HCT116 (cell line): Measurements from ENCODE around the gene MANSC4. TPM values are rescaled to one million over a fixed set of nuclear protein-coding genes. Genes with fewer than 3 reads are reported as not detected.

Source experiments
- ATAC-seq: fragments of 200-7000 bp; cut with Tn5 transposase; 2 replicates; pipeline ENCODE4 v1.9.1; 2020; ENCODE audit warnings: mild to moderate bottlenecking, moderate library complexity
- BruUV-seq: library from RNA; stranded (reverse); fragments of 400-500 nt; replicated peaks from 2 replicates; lab custom pipeline; 2021; lab: Mats Ljungman, UMichigan
- CTCF ChIA-PET: fragments of 300-600 bp; sonication (Branson Sonifier 250); formaldehyde crosslinking; loops from one replicate; lab custom pipeline; 2021; ENCODE audit warnings: antibody characterized with exemption; lab: Charles Lee
- POLR2A ChIA-PET: fragments of 300-600, 350-600 bp; sonication (Branson Sonifier 250); formaldehyde crosslinking; loops from one replicate; lab custom pipeline; 2021; ENCODE audit warnings: antibody characterized with exemption; lab: Charles Lee
- RAD21 ChIA-PET, 2 experiments: fragments of 300-600 bp; sonication (Branson Sonifier 250); formaldehyde crosslinking; loops; one replicate each; lab custom pipeline; 2023; ENCODE audit warnings: low total read pairs in 2 of 2; ENCODE audit not compliant: uncharacterized antibody in 2 of 2, unreplicated experiment in 2 of 2, low non-redundant PET in 1 of 2; lab: Charles Lee
- DNase-seq: peaks from one replicate; pipeline ENCODE4 v3.0.0-alpha.2; 2010; ENCODE audit warnings: low read depth, low spot score
- H2AFZ ChIP-seq: fragments of 200-600 bp; shearing (Covaris generic), sonication (generic); 2 replicates; pipeline ENCODE4 v1.6.1; 2017; ENCODE audit warnings: low read depth, mixed run types, mixed read lengths, antibody characterized with exemption, low read length; ENCODE audit not compliant: poor library complexity, severe bottlenecking
- H3K27ac ChIP-seq: 2 replicates; pipeline ENCODE4 v1.5.1; 2012; ENCODE audit warnings: low read depth, low read length
- H3K27me3 ChIP-seq: fragments of 200-600 bp; sonication (generic); 2 replicates; pipeline ENCODE4 v1.6.1; 2016; ENCODE audit warnings: mixed run types, low read length, mixed read lengths; ENCODE audit not compliant: insufficient read depth
- H3K36me3 ChIP-seq, 2 experiments: fragments of 200-500 bp in 1 of 2; fragments of 200-600 bp in 1 of 2; sonication (Bioruptor generic) in 1 of 2; sonication (generic) in 1 of 2; 2 replicates each; pipeline versions ENCODE4 v1.5.1 to v1.6.1; 2014 to 2016; ENCODE audit warnings: low read length in 2 of 2, inconsistent platforms in 1 of 2, mixed read lengths in 1 of 2, mixed run types in 1 of 2; ENCODE audit not compliant: insufficient read depth in 2 of 2, control insufficient read depth in 1 of 2
- H3K4me1 ChIP-seq, 2 experiments: fragments of 200-600 bp in 1 of 2; sonication (generic) in 1 of 2; 2 replicates each; pipeline versions ENCODE4 v1.5.1 to v1.6.1; 2012 to 2017; ENCODE audit warnings: low read length in 2 of 2, inconsistent platforms in 1 of 2, mild to moderate bottlenecking in 1 of 2, mixed read lengths in 1 of 2, mixed run types in 1 of 2, moderate library complexity in 1 of 2; ENCODE audit not compliant: insufficient read depth in 2 of 2, control insufficient read depth in 1 of 2
- H3K4me2 ChIP-seq: fragments of 200-600 bp; sonication (generic); 2 replicates; pipeline ENCODE4 v1.6.1; 2017; ENCODE audit warnings: mixed run types, low read length, mixed read lengths
- H3K4me3 ChIP-seq, 2 experiments: fragments of 200-600 bp in 1 of 2; sonication (generic) in 1 of 2; replicated peaks in 1 of 2; 2 replicates each; pipeline ENCODE4 v1.5.1; 2011 to 2016; ENCODE audit warnings: low read length in 2 of 2, control low read depth in 1 of 2, low read depth in 1 of 2, mild to moderate bottlenecking in 1 of 2, mixed read lengths in 1 of 2, mixed run types in 1 of 2
- H3K79me2 ChIP-seq: fragments of 200-600 bp; sonication (generic); 2 replicates; pipeline ENCODE4 v1.6.1; 2017; ENCODE audit warnings: mild to moderate bottlenecking, mixed run types, low read length, moderate library complexity, mixed read lengths; ENCODE audit not compliant: insufficient read depth
- H3K9ac ChIP-seq: fragments of 200-600 bp; sonication (generic); 2 replicates; pipeline ENCODE4 v1.6.1; 2016; ENCODE audit warnings: low read length, mixed read lengths
- H3K9me2 ChIP-seq: fragments of 200-600 bp; sonication (generic), shearing (Covaris generic); 2 replicates; pipeline ENCODE4 v1.6.1; 2017; ENCODE audit warnings: mixed run types, mild to moderate bottlenecking, moderate library complexity; ENCODE audit not compliant: insufficient read depth
- H3K9me3 ChIP-seq, 2 experiments: fragments of 200-500 bp in 1 of 2; fragments of 200-600 bp in 1 of 2; sonication (Bioruptor generic) in 1 of 2; sonication (generic) in 1 of 2; 2 replicates each; pipeline ENCODE4 v1.6.1; 2014 to 2017; ENCODE audit warnings: low read length in 2 of 2, mixed read lengths in 2 of 2, inconsistent platforms in 1 of 2, low read depth in 1 of 2, mild to moderate bottlenecking in 1 of 2, mixed run types in 1 of 2, moderate library complexity in 1 of 2; ENCODE audit not compliant: control insufficient read depth in 1 of 2, insufficient read depth in 1 of 2
- H4K20me1 ChIP-seq: fragments of 200-600 bp; sonication (generic), shearing (Covaris generic); 2 replicates; pipeline ENCODE4 v1.6.1; 2017; ENCODE audit warnings: mixed run types, mild to moderate bottlenecking, moderate library complexity; ENCODE audit not compliant: insufficient read depth
- EZH2phosphoT487 ChIP-seq: fragments of 200-600 bp; IDR thresholded peaks from 2 replicates; pipeline ENCODE4 v1.6.1; 2018; ENCODE audit warnings: antibody characterized with exemption, borderline replicate concordance
- FOSL1 ChIP-seq: IDR thresholded peaks from 2 replicates; pipeline ENCODE4 v1.6.1; 2012; ENCODE audit warnings: low read depth
- RAD21 ChIP-seq: IDR thresholded peaks from 2 replicates; pipeline ENCODE4 v1.6.1; 2012; ENCODE audit warnings: low read depth, mild to moderate bottlenecking
- SP1 ChIP-seq: IDR thresholded peaks from 2 replicates; pipeline ENCODE4 v1.6.1; 2012; ENCODE audit warnings: low read depth
- TCF7L2 ChIP-seq: IDR thresholded peaks from 2 replicates; pipeline ENCODE4 v1.7.0; 2011; ENCODE audit warnings: borderline replicate concordance, inconsistent platforms; ENCODE audit not compliant: insufficient read depth, insufficient read length; ENCODE audit errors: extremely low read depth
- ZBTB33 ChIP-seq: IDR thresholded peaks from 2 replicates; pipeline ENCODE4 v1.6.1; 2011; ENCODE audit warnings: mild to moderate bottlenecking, low read length, moderate library complexity; ENCODE audit not compliant: insufficient replicate concordance; ENCODE audit errors: extremely low read depth
- intact Hi-C: fragments of 100-400 bp; cut with micrococcal nuclease; formaldehyde crosslinking; loops from 2 replicates; pipeline ENCODE4 v1.10.0; 2022
- total RNA-seq: library from RNA; stranded (reverse); gene quantifications from one replicate; pipeline ENCODE4 v1.2.1, GENCODE V29; 2021; ENCODE audit not compliant: unreplicated experiment

Gene MANSC4
- total RNA-seq, 1 experiment from 2014 or later, result not detected

GRCh38 chr12:27800819-27801218 is 20.8 kb upstream of the MANSC4 start:
- no TSS peak for BruUV-seq
- no peak for TF ChIP-seq TCF7L2
- TF ChIP-seq SP1, result no peak
- TF ChIP-seq FOSL1, result no peak
- TF ChIP-seq RAD21, result no peak
- no peak for TF ChIP-seq EZH2phosphoT487
- TF ChIP-seq ZBTB33, result no peak
- Histone ChIP-seq H2AFZ (no peak overlapping the region), H3K9ac (no peak overlapping the region), H4K20me1 (no peaks in the 10 kb centered on the region), H3K36me3 (peaks cover 15 to 16% of the 10 kb centered on the region in 2 experiments; a peak in 3 of 4 replicates), H3K9me2 (no peaks in the 10 kb centered on the region), H3K27me3 (no peaks in the 10 kb centered on the region), H3K4me1 (no peaks in the 10 kb centered on the region), H3K4me2 (no peak overlapping the region), H3K79me2 (no peaks in the 10 kb centered on the region), H3K9me3 (no peaks in the 10 kb centered on the region), H3K27ac (no peak overlapping the region), H3K4me3 (no peak overlapping the region)
- POLR2A ChIA-PET, result interaction anchor here (0.6 kb wide), 1 partner anchor 49 kb away, joined by 3 read pairs; no protein-coding TSS in a partner anchor
- RAD21 ChIA-PET, result no interaction called here
- CTCF ChIA-PET, result no interaction called here
- no peak for DNase-seq
- intact Hi-C loops, result no loop called here
- ATAC-seq, result no peak
